COLO829 (cell line): ENCODE measurements around the gene SOX21.

Experiments used
- DNase-seq: peaks from one replicate; pipeline ENCODE4 v3.0.0; 2012; ENCODE audit warnings: low spot score

Gene SOX21

GRCh38 chr13:94679614-94680013 lies 32.7 kb downstream of the SOX21 start:
- no peak for DNase-seq

DNA sequence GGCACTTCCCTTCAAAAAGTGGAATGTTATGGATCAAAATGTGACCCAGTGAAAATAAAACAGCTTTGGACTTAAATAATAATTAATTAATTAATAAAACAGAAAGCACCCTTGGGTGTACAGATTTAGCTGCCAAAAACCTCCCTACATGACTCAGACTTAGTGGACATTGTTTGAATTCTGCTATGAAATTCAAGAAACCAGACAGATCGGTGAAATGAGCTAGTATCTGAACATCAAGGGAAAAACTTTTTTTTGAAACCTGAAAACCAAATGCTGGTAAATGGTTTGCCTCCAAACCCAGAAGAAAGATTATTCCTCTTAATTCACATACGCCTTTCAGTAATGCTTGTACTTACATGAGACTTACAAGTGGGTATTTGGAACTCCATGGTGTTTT lies 33.5 kb downstream of the SOX21 start:
- no peak for DNase-seq

DNA sequence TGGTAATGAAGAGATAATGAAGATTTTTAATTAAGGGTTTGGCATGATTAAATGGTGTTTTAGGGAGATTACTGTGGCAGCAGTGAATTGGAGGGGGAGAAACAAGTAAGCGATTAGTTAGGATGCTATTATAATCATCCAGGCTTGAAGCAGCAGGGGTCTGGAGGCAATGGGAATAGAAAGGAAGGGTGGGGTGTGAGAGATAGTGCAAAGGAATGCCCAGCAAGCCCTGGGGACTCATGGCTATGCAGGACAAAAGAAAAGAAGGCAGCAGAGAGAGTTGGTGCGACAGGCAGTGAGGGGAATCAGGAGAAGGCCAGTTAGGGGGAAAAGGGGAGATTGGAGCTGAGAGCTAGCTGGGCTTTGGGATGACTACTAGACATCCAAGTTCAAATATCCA lies 34.5 kb downstream of the SOX21 start:
- no peak for DNase-seq

GRCh38 chr13:94674609-94675348 lies 37.6 kb downstream of the SOX21 start:
- DNase-seq = peak; percentile 50

DNA sequence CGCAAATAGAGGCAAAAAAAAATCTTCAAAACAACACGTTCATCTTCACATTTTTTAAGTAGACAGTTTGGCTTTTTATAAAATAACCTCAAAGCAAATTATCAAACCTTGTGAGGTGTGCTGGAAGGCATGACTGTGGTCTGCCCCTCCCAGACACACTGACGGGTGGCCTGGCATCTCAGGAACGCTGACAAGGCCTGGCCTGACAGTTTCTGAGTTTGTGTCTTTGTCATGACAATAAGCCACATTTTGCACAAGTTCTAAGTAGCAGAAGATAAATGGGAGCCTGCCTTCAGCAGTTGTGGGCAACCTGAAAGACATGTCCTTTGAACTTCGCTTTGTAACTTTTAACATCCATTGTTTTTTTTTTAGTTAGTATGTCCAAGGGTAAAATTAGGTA lies 38.5 kb downstream of the SOX21 start:
- no peak for DNase-seq

- DNase-seq = no peak
These were observed 39.9 kb downstream of the SOX21 start for GRCh38 chr13:94672400-94672799.

- DNase-seq = no peak
These were observed 45.2 kb downstream of the SOX21 start for GRCh38 chr13:94667190-94667589.

- DNase-seq = no peak
These were observed 46.3 kb downstream of the SOX21 start for GRCh38 chr13:94666065-94666464.

DNA sequence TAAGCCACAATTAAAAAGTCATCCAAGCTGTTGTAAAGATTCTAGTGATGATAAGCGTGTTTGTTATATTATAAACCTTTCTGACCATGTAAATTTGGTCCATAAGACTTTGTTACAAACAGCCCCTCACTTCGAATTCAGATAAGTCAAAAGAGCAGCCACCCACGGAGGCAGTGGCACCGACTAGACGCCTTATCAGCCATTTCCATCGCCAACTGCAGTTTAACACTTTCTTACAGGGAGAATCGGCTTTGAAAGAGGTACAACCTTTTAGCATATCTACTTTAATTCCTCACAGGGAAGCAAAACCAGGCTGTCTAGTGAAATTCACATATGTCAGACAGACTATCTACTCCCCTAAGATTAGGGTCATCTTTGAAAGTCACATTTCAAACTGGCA lies 47.5 kb downstream of the SOX21 start:
- DNase-seq = no peak

DNA sequence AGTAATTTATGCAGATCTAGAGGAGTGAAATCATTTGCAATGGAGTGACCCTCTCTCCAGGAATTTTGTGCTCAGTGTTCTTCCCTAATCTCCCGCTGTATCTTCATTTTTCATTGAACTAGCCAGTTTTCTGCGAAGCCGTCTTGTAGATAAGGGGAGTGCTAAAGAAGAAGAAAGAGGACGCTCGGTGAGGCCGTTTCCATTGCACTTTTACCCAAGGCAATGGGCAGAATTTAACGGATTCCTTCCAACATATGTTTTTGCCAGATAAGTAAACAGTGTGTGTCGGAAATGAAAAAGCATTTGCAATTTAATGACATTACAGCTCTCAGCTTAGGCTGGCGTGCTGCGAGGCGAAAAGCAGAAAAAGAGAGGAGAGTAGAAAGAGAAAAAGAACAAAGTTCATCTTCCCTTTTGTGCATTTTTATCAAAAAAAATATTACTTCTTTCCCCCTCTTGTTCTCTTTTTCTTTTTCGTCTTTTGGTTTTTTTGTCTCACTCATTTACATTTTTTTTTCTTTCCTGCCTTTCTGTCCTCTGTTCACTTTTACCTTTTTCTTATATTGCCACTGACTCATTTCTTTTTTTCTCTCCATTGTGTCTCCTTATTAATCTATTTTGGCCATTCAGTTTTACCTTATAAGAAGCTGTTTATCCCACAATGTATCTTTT lies 49.9 kb downstream of the SOX21 start:
- no peak for DNase-seq

- DNase-seq = no peak
These were observed 50.9 kb downstream of the SOX21 start for GRCh38 chr13:94661406-94661805.

GRCh38 chr13:94660695-94661326 lies 51.5 kb downstream of the SOX21 start:
- DNase-seq = no peak
